GM10847 (cell line): Measurements from ENCODE around the gene ANKRD11.

Experiments used
- POLR2A ChIP-seq: IDR thresholded peaks from 2 replicates; pipeline ENCODE4 v1.6.1; 2011; ENCODE audit not compliant: insufficient read length; ENCODE audit errors: extremely low read depth

The ANKRD11 gene

DNA sequence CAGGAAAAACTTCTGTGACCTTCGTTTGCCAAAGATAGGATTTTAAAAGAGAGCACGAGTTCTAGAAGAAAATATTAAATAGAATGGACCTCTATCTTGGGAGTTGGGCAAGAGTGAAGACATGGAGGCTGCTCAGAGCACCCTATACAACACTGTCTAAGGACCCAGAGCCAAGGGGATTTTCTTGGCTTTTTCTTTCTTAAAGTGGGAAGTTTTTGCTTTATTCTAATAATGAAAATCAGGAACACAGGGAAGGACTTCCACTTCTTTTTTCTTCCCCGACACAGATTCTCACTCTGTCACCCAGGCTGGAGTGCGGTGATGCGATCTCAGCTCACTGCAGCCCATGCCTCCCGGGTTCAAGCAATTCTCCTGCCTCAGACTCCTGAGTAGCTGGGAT is 178.7 kb downstream of the ANKRD11 start:
- TF ChIP-seq POLR2A: no peak

DNA sequence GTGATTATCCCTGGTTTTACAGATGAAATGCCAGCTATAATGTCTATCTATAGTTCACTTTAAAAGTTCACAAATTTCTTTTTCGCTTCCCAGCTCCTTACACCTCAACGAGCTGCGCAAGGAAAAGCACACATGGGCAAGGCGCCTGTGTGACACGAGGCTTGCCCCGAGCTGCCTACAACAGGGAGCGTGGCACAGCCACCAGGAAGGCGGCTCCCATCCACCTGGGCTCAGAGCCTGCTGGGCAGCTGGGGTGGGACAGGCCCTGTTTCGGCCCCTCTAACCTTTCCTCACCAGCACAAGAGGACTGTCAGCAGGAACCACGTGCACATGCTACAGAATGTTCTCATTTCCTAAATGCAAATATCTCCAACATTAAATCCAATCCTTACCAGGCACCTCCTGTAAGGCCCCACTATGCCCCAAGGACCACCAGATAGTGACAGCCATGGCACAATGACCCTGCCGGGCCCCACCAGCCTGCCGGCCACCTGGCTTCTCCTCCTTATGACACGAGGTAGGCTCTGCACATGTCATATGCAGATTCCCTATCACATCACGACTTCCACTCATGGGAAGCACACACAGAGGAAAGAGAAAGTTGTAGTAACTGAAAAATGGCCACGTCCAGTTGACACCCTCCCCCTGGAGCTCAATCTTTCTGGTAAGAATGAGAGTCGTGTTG is 180.8 kb downstream of the ANKRD11 start:
- TF ChIP-seq POLR2A: no peak

- no peak for TF ChIP-seq POLR2A
Observed at GRCh38 chr16:89308391-89309333, 181.7 kb downstream of the ANKRD11 start.

DNA sequence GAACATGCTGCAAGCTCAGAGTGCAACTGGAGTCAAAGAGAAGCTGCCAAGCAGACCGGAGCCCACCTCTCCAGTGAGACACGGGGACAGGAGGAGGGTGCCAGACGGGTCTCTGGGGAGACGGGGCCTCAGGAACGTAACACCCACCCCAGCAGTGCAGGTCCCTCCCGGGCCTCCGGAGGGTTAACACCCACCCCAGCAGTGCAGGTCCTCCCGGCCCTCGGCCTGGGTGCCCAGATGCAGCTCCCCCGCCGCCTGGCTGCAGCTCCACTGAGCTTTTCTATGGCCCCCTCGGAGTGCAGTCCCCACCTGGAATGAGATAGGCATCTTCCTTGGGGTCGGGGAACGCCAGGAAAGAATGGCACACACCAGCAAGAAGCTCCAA is 182.9 kb downstream of the ANKRD11 start:
- TF ChIP-seq POLR2A: no peak

GRCh38 chr16:89304941-89305705 is 185.2 kb downstream of the ANKRD11 start:
- no peak for TF ChIP-seq POLR2A

- TF ChIP-seq POLR2A: no peak
Observed at GRCh38 chr16:89304181-89304851, 186.0 kb downstream of the ANKRD11 start.

GRCh38 chr16:89303617-89304016 is 186.7 kb downstream of the ANKRD11 start:
- no peak for TF ChIP-seq POLR2A

DNA sequence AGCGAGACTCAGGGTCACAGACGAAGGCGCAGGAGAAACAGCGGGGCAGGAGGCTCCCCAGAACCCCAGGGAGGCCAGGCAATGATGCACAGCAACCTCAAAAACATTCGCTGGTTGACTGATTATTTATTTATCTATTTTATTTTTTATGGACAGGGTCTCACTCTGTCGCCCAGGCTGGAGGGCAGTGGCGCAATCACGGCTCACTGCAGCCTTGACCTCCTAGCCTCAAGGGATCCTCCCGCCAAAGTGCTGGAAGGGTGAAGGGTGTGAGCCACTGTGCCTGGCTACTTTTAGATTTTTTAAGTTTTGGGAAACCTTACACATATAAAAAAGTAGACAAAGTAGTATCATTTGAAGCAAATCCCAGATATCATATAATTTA is 189.4 kb downstream of the ANKRD11 start:
- TF ChIP-seq POLR2A: no peak

DNA sequence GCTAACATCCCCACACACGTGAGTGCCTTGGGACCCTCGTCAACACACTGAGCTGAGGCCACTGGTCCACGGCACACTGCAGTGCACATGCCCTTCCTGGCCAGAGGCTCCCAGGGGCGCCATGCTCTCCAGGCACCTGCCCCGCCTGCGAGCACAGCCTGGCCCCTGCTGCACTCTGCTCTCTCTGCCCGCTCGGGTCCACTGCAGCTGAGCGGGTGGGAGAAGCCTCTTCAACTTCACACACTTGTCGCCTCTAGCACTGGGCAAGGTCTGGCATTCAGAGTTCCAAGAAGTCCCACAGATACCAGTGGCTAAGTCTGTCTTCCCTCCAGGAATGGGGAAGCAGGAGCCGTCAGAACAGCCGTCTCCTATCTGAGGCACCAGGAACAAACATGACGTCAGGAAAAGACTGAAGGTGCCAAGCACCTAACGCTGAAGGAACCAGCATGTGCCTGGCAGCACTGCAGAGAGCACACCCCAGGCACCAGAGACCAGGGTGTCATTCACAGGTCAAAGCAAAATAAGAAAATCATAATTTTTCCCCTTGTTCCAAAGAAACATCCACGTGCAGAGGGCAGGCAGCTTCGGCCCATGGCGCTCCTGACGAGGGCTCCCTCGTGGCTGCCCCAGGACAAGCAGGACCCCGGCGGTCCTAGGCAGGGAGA is 189.9 kb downstream of the ANKRD11 start:
- TF ChIP-seq POLR2A: no peak

- TF ChIP-seq POLR2A: no peak
Observed at GRCh38 chr16:89298623-89299225, 191.6 kb downstream of the ANKRD11 start.

- TF ChIP-seq POLR2A: no peak
Observed at GRCh38 chr16:89297910-89298545, 192.3 kb downstream of the ANKRD11 start.

GRCh38 chr16:89297156-89297874 is 193.0 kb downstream of the ANKRD11 start:
- TF ChIP-seq POLR2A: no peak

DNA sequence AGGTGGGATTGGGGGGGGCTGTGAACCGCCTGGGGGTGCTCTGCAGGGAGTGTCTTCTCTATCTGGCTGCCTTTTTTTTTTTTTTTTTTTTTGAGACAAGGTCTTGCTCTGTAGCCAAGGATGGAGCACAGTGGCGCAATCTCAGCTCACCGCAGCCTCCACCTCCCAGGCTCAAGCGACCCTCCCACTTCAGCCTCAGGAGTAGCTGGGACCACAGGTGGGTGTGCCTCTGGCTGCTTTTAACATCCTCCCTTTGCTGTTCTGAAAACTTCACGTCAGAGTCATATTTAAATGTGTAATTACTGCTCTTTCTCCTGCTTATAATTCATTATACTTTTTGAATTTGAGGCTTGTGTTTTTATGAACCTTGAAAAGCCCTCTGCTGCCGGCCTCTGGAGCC is 194.4 kb downstream of the ANKRD11 start:
- no peak for TF ChIP-seq POLR2A
